H9 (cell line): ENCODE measurements around the gene BMPR1A. TPM values are rescaled to one million over a fixed set of nuclear protein-coding genes. Genes with fewer than 3 reads are reported as not detected.
A peak's percentile ranks its signal among the peaks of the same experiment; 100 is the strongest.

Experiments
- DNase-seq: peaks from one replicate; pipeline ENCODE4 v3.0.0-alpha.2; 2017
- H2AFZ ChIP-seq: one replicate; pipeline ENCODE4 v1.6.1; 2013; ENCODE audit warnings: mild to moderate bottlenecking, low read length, control low read depth, moderate library complexity
- H2AK5ac ChIP-seq: 2 replicates; pipeline ENCODE4 v1.6.1; 2013; ENCODE audit warnings: low read length, control low read depth, mixed read lengths; ENCODE audit not compliant: insufficient read length
- H2BK120ac ChIP-seq: one replicate; pipeline ENCODE4 v1.6.1; 2013; ENCODE audit warnings: low read depth, mild to moderate bottlenecking, low read length, control low read depth, inconsistent platforms; ENCODE audit not compliant: poor library complexity, severe bottlenecking
- H2BK12ac ChIP-seq: 2 replicates; pipeline ENCODE4 v1.6.1; 2013; ENCODE audit warnings: low read length, control low read depth, mixed read lengths, low read depth; ENCODE audit not compliant: insufficient read length
- H2BK15ac ChIP-seq: 2 replicates; pipeline ENCODE4 v1.6.1; 2013; ENCODE audit warnings: low read depth, low read length, control low read depth
- H2BK20ac ChIP-seq: one replicate; pipeline ENCODE4 v1.6.1; 2013; ENCODE audit warnings: low read depth, mild to moderate bottlenecking, low read length, control low read depth, inconsistent platforms; ENCODE audit not compliant: poor library complexity, severe bottlenecking
- H2BK5ac ChIP-seq: 2 replicates; pipeline ENCODE4 v1.6.1; 2013; ENCODE audit warnings: low read length, control low read depth, mixed read lengths; ENCODE audit not compliant: insufficient read length
- H3K14ac ChIP-seq: 2 replicates; pipeline ENCODE4 v1.6.1; 2013; ENCODE audit warnings: low read length, control low read depth; ENCODE audit not compliant: insufficient read depth
- H3K18ac ChIP-seq: 2 replicates; pipeline ENCODE4 v1.6.1; 2013; ENCODE audit warnings: low read depth, mild to moderate bottlenecking, mixed read lengths, low read length, control low read depth; ENCODE audit not compliant: insufficient read length
- H3K23ac ChIP-seq: 2 replicates; pipeline ENCODE4 v1.6.1; 2013; ENCODE audit warnings: low read length, control low read depth, mixed read lengths, low read depth; ENCODE audit not compliant: insufficient read length
- H3K23me2 ChIP-seq: 2 replicates; pipeline ENCODE4 v1.6.1; 2013; ENCODE audit warnings: low read depth, mild to moderate bottlenecking, mixed read lengths, low read length, control low read depth; ENCODE audit not compliant: insufficient read length, poor library complexity, severe bottlenecking
- H3K27ac ChIP-seq: 2 replicates; pipeline ENCODE4 v1.5.1; 2013; ENCODE audit warnings: low read length, control low read depth, mixed read lengths, low read depth; ENCODE audit not compliant: insufficient read length
- H3K27me3 ChIP-seq: 2 replicates; pipeline ENCODE4 v1.6.1; 2013; ENCODE audit warnings: low read length, control low read depth, inconsistent platforms; ENCODE audit not compliant: insufficient read depth
- H3K4ac ChIP-seq: 2 replicates; pipeline ENCODE4 v1.6.1; 2013; ENCODE audit warnings: low read depth, mild to moderate bottlenecking, control low read depth, inconsistent platforms, low read length, moderate library complexity
- H3K4me1 ChIP-seq: 2 replicates; pipeline ENCODE4 v1.6.1; 2013; ENCODE audit warnings: low read length, control low read depth, inconsistent platforms; ENCODE audit not compliant: insufficient read depth
- H3K4me2 ChIP-seq: 2 replicates; pipeline ENCODE4 v1.6.1; 2013; ENCODE audit warnings: low read length, control low read depth, mixed read lengths; ENCODE audit not compliant: insufficient read length, insufficient read depth
- H3K56ac ChIP-seq: 2 replicates; pipeline ENCODE4 v1.6.1; 2013; ENCODE audit warnings: low read depth, mild to moderate bottlenecking, mixed read lengths, low read length, control low read depth; ENCODE audit not compliant: insufficient read length
- H3K79me1 ChIP-seq: 2 replicates; pipeline ENCODE4 v1.6.1; 2013; ENCODE audit warnings: low read depth, mild to moderate bottlenecking, moderate library complexity, low read length, control low read depth, inconsistent platforms; ENCODE audit not compliant: insufficient read depth, poor library complexity, severe bottlenecking
- H3K79me2 ChIP-seq: 2 replicates; pipeline ENCODE4 v1.6.1; 2013; ENCODE audit warnings: low read length, control low read depth, inconsistent platforms; ENCODE audit not compliant: insufficient read depth
- H3K9ac ChIP-seq: 2 replicates; pipeline ENCODE4 v1.6.1; 2013; ENCODE audit warnings: low read length, control low read depth, mixed read lengths; ENCODE audit not compliant: insufficient read length; ENCODE audit errors: extremely low read depth
- H3K9me3 ChIP-seq: one replicate; pipeline ENCODE4 v1.6.1; 2013; ENCODE audit warnings: low read depth, low read length, inconsistent platforms; ENCODE audit not compliant: control insufficient read depth
- H3T11ph ChIP-seq: one replicate; pipeline ENCODE4 v1.6.1; 2013; ENCODE audit warnings: mild to moderate bottlenecking, low read length, control low read depth, inconsistent platforms
- H4K20me1 ChIP-seq: one replicate; pipeline ENCODE4 v1.6.1; 2013; ENCODE audit not compliant: control insufficient read depth, insufficient read length, insufficient read depth
- H4K5ac ChIP-seq: 2 replicates; pipeline ENCODE4 v1.6.1; 2013; ENCODE audit warnings: low read depth, mild to moderate bottlenecking, mixed read lengths, low read length, control low read depth; ENCODE audit not compliant: insufficient read length
- H4K8ac ChIP-seq: replicated peaks from 2 replicates; pipeline ENCODE4 v1.6.1; 2013; ENCODE audit warnings: low read length, control low read depth, mixed read lengths, low read depth; ENCODE audit not compliant: insufficient read length
- H4K91ac ChIP-seq: 2 replicates; pipeline ENCODE4 v1.6.1; 2013; ENCODE audit warnings: low read depth, mild to moderate bottlenecking, moderate library complexity, mixed read lengths, low read length, control low read depth; ENCODE audit not compliant: insufficient read length
- H3K27ac Mint-ChIP-seq, 3 experiments: 2 replicates in 2 of 3; 3 replicates in 1 of 3; pipeline ENCODE4 v1.8.0; 2020 to 2021; ENCODE audit warnings: mixed read lengths in 3 of 3, mild to moderate bottlenecking in 1 of 3, moderate library complexity in 1 of 3
- H3K27me3 Mint-ChIP-seq: 2 replicates; pipeline ENCODE4 v1.8.0; 2021; ENCODE audit warnings: low read depth, mild to moderate bottlenecking, moderate library complexity, mixed read lengths
- H3K36me3 Mint-ChIP-seq, 3 experiments: 2 replicates in 2 of 3; 3 replicates in 1 of 3; pipeline ENCODE4 v1.8.0; 2020 to 2021; ENCODE audit warnings: low read depth in 3 of 3, mixed read lengths in 3 of 3; ENCODE audit not compliant: insufficient read depth in 1 of 3
- H3K4me1 Mint-ChIP-seq, 2 experiments: 2 replicates each; pipeline ENCODE4 v1.8.0; 2020; ENCODE audit warnings: mixed read lengths in 2 of 2
- H3K4me3 Mint-ChIP-seq, 2 experiments: 2 replicates in 1 of 2; 3 replicates in 1 of 2; pipeline ENCODE4 v1.8.0; 2020 to 2021; ENCODE audit warnings: mild to moderate bottlenecking in 2 of 2, mixed read lengths in 2 of 2, moderate library complexity in 1 of 2
- H3K9me3 Mint-ChIP-seq, 2 experiments: 2 replicates in 1 of 2; 3 replicates in 1 of 2; pipeline ENCODE4 v1.8.0; 2020; ENCODE audit warnings: mild to moderate bottlenecking in 2 of 2, mixed read lengths in 2 of 2, moderate library complexity in 1 of 2
- total RNA-seq: library from RNA; stranded (reverse); gene quantifications from 2 replicates; pipeline ENCODE4 v1.2.1, GENCODE V29; 2021
- TF ChIP-seq, protein P1 (sequence below): fragments of 200-600 bp; sonication (generic); conservative IDR thresholded peaks from 3 replicates; pipeline ENCODE4 v1.8.0; 2021; ENCODE audit warnings: antibody characterized with exemption, mild to moderate bottlenecking

Gene BMPR1A
- total RNA-seq, 1 experiment from 2014 or later = 138 TPM

DNA sequence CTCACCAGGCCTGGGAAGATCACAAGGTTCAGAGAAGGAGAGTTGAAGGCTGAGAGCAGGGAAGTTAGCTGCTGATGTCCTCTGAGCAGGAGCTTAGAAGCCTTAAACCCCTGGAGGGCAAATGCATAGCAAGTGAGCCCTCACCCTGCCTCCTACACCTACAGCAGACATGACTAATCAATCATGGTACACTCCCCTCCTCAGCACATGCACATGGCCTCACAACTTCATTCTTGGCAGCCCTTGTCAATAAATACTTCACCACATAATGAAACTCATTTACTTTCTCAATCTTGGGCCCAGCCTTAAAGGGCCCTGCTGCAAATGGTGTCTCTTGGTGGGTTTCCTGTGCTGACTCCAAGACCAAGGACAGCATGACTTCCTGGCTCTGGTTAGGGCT is 188.1 kb downstream of the BMPR1A start:
- H2BK12ac ChIP-seq = no peak overlapping the region
- peaks cover 16 to 19% of the 10 kb centered on the region in 2 experiments for H3K4me1 Mint-ChIP-seq
- no peak overlapping the region for H2AFZ ChIP-seq
- H3T11ph ChIP-seq = no peak overlapping the region
- no peak overlapping the region for H3K4me2 ChIP-seq
- DNase-seq = peak; percentile 21
- no peak overlapping the region for H3K4me3 Mint-ChIP-seq
- no peak overlapping the region for H3K18ac ChIP-seq
- H4K5ac ChIP-seq = no peak overlapping the region
- H3K27me3 ChIP-seq = no peaks in the 10 kb centered on the region
- no peaks in the 10 kb centered on the region for H3K4me1 ChIP-seq
- TF ChIP-seq, protein P1, sequence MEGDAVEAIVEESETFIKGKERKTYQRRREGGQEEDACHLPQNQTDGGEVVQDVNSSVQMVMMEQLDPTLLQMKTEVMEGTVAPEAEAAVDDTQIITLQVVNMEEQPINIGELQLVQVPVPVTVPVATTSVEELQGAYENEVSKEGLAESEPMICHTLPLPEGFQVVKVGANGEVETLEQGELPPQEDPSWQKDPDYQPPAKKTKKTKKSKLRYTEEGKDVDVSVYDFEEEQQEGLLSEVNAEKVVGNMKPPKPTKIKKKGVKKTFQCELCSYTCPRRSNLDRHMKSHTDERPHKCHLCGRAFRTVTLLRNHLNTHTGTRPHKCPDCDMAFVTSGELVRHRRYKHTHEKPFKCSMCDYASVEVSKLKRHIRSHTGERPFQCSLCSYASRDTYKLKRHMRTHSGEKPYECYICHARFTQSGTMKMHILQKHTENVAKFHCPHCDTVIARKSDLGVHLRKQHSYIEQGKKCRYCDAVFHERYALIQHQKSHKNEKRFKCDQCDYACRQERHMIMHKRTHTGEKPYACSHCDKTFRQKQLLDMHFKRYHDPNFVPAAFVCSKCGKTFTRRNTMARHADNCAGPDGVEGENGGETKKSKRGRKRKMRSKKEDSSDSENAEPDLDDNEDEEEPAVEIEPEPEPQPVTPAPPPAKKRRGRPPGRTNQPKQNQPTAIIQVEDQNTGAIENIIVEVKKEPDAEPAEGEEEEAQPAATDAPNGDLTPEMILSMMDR = no peak
- H3K79me2 ChIP-seq = no peaks in the 10 kb centered on the region
- H2BK20ac ChIP-seq = no peak overlapping the region
- H3K56ac ChIP-seq = no peak overlapping the region
- no peak overlapping the region for H2BK15ac ChIP-seq
- no peaks in the 10 kb centered on the region; a peak in 1 of 7 replicates for H3K36me3 Mint-ChIP-seq
- no peak overlapping the region for H2BK5ac ChIP-seq
- H2BK120ac ChIP-seq = no peak overlapping the region
- peak overlapping the region; percentile 62 to 71 (median 64); a peak in 2 of 7 replicates for H3K27ac Mint-ChIP-seq
- no peaks in the 10 kb centered on the region for H3K79me1 ChIP-seq
- no peaks in the 10 kb centered on the region for H3K23me2 ChIP-seq
- H3K9ac ChIP-seq = no peak overlapping the region
- peaks cover 5% of the 10 kb centered on the region for H3K27me3 Mint-ChIP-seq
- no peaks in the 10 kb centered on the region for H4K20me1 ChIP-seq
- no peaks in the 10 kb centered on the region for H3K9me3 ChIP-seq
- H3K4ac ChIP-seq = no peak overlapping the region
- H3K23ac ChIP-seq = no peak overlapping the region
- no peaks in the 10 kb centered on the region; a peak in 2 of 5 replicates for H3K9me3 Mint-ChIP-seq
- no peak overlapping the region for H4K8ac ChIP-seq
- no peak overlapping the region for H2AK5ac ChIP-seq
- H3K14ac ChIP-seq = no peak overlapping the region
- no peak overlapping the region for H3K27ac ChIP-seq
- H4K91ac ChIP-seq = no peak overlapping the region
